ENCODE results near the gene RXRB.
A peak's percentile ranks its signal among the peaks of the same experiment; 100 is the strongest.
"Not testable (repeated sequence)": the region's sequence is repeated elsewhere in the genome, so short reads cannot be mapped to it uniquely, and the experiment has no call there.

Gene RXRB

GRCh38 chr6:33161354-33162331, 38.8 kb downstream of the RXRB start:
- DNase-seq (ENCODE audit: low spot score) = peak; percentile 86

- no peak for DNase-seq (ENCODE audit: low spot score)
Measured at GRCh38 chr6:33160728-33161344, 39.6 kb downstream of the RXRB start.

- DNase-seq (ENCODE audit: low spot score) = no peak
Measured at GRCh38 chr6:33160096-33160495, 40.4 kb downstream of the RXRB start.

GRCh38 chr6:33156964-33157363, 43.5 kb downstream of the RXRB start:
- DNase-seq (ENCODE audit: low spot score) = no peak

- DNase-seq (ENCODE audit: low spot score) = no peak
Measured at GRCh38 chr6:33156561-33156960, 43.9 kb downstream of the RXRB start.

GRCh38 chr6:33154349-33154748, 46.1 kb downstream of the RXRB start:
- no peak for DNase-seq (ENCODE audit: low spot score)

- DNase-seq (ENCODE audit: low spot score) = no peak
Measured at GRCh38 chr6:33151050-33151449, 49.4 kb downstream of the RXRB start.

- not testable (repeated sequence) for DNase-seq (ENCODE audit: low spot score)
Measured at GRCh38 chr6:33150560-33150959, 49.9 kb downstream of the RXRB start.

- no peak for DNase-seq (ENCODE audit: low spot score)
Measured at GRCh38 chr6:33147807-33148666, 52.4 kb downstream of the RXRB start.

- no peak for DNase-seq (ENCODE audit: low spot score)
Measured at GRCh38 chr6:33144373-33144772, 56.1 kb downstream of the RXRB start.

All from ecto neural progenitor cell (in vitro differentiated cells).